Tibial nerve (tissue), 4 donors: ENCODE measurements around the gene CYP1A2.

ENCODE experiments used
- CTCF ChIP-seq, 5 experiments: fragments of 200-600 bp in 3 of 5; fragments of 450-650 bp in 2 of 5; sonication (generic) in 3 of 5; IDR thresholded peaks; one replicate each; pipeline ENCODE4 v1.5.1; 2016 to 2019; ENCODE audit warnings: antibody characterized with exemption in 5 of 5, mild to moderate bottlenecking in 3 of 5, moderate library complexity in 2 of 5
- EP300 ChIP-seq, 2 donors: sonication (generic); formaldehyde crosslinking; IDR thresholded peaks; one replicate each; pipeline ENCODE4 v1.6.1; 2017; ENCODE audit warnings: antibody characterized with exemption in 2 of 2, mild to moderate bottlenecking in 1 of 2
- POLR2A ChIP-seq, 2 donors: fragments of 450-650 bp; IDR thresholded peaks; one replicate each; pipeline ENCODE4 v1.6.1; 2017; ENCODE audit warnings: antibody characterized with exemption in 2 of 2, mild to moderate bottlenecking in 2 of 2, moderate library complexity in 2 of 2

DNA sequence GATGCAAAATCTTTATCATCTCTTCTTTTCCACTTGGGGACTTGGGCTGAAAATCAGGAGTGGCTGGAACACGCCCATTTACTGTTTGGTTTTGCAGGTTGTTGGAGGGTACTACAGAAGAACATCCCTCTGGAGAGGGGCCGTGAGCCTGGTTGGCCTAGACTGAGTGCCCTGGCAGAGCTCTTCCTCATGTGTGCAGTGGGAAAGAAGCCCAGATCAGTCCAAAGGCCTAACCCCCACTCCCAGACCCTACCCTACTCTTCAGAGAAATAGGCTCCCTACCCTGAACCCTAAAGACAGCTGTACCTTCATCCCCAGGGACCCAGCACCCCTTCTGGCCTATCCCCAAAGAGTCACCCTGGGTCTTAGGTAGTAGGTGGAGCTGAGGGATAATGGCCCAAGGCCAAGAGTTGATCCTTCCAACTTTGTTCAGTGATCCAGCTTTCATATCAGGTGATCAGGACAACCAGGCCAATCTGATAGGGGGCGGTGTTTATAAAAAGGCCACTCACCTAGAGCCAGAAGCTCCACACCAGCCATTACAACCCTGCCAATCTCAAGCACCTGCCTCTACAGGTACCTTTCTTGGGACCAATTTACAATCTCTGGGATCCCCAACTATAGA, at the start of gene CYP1A2:
- TF ChIP-seq CTCF (IDR thresholded peaks at IDR 0.05) (no peak), POLR2A (IDR thresholded peaks at IDR 0.05) (no peak), EP300 (IDR thresholded peaks at IDR 0.05) (no peak)
